H9 (cell line): ENCODE data around the gene SEC23A. TPM values are rescaled to one million over a fixed set of nuclear protein-coding genes. Genes with fewer than 3 reads are reported as not detected.

Source experiments
- DNase-seq: peaks from one replicate; pipeline ENCODE4 v3.0.0-alpha.2; 2017
- H2AFZ ChIP-seq: one replicate; pipeline ENCODE4 v1.6.1; 2013; ENCODE audit warnings: mild to moderate bottlenecking, low read length, control low read depth, moderate library complexity
- H2AK5ac ChIP-seq: 2 replicates; pipeline ENCODE4 v1.6.1; 2013; ENCODE audit warnings: low read length, control low read depth, mixed read lengths; ENCODE audit not compliant: insufficient read length
- H2BK120ac ChIP-seq: one replicate; pipeline ENCODE4 v1.6.1; 2013; ENCODE audit warnings: low read depth, mild to moderate bottlenecking, low read length, control low read depth, inconsistent platforms; ENCODE audit not compliant: poor library complexity, severe bottlenecking
- H2BK12ac ChIP-seq: 2 replicates; pipeline ENCODE4 v1.6.1; 2013; ENCODE audit warnings: low read length, control low read depth, mixed read lengths, low read depth; ENCODE audit not compliant: insufficient read length
- H2BK15ac ChIP-seq: 2 replicates; pipeline ENCODE4 v1.6.1; 2013; ENCODE audit warnings: low read depth, low read length, control low read depth
- H2BK20ac ChIP-seq: one replicate; pipeline ENCODE4 v1.6.1; 2013; ENCODE audit warnings: low read depth, mild to moderate bottlenecking, low read length, control low read depth, inconsistent platforms; ENCODE audit not compliant: poor library complexity, severe bottlenecking
- H2BK5ac ChIP-seq: 2 replicates; pipeline ENCODE4 v1.6.1; 2013; ENCODE audit warnings: low read length, control low read depth, mixed read lengths; ENCODE audit not compliant: insufficient read length
- H3K14ac ChIP-seq: 2 replicates; pipeline ENCODE4 v1.6.1; 2013; ENCODE audit warnings: low read length, control low read depth; ENCODE audit not compliant: insufficient read depth
- H3K18ac ChIP-seq: 2 replicates; pipeline ENCODE4 v1.6.1; 2013; ENCODE audit warnings: low read depth, mild to moderate bottlenecking, mixed read lengths, low read length, control low read depth; ENCODE audit not compliant: insufficient read length
- H3K23ac ChIP-seq: 2 replicates; pipeline ENCODE4 v1.6.1; 2013; ENCODE audit warnings: low read length, control low read depth, mixed read lengths, low read depth; ENCODE audit not compliant: insufficient read length
- H3K23me2 ChIP-seq: 2 replicates; pipeline ENCODE4 v1.6.1; 2013; ENCODE audit warnings: low read depth, mild to moderate bottlenecking, mixed read lengths, low read length, control low read depth; ENCODE audit not compliant: insufficient read length, poor library complexity, severe bottlenecking
- H3K27ac ChIP-seq: 2 replicates; pipeline ENCODE4 v1.5.1; 2013; ENCODE audit warnings: low read length, control low read depth, mixed read lengths, low read depth; ENCODE audit not compliant: insufficient read length
- H3K27me3 ChIP-seq: 2 replicates; pipeline ENCODE4 v1.6.1; 2013; ENCODE audit warnings: low read length, control low read depth, inconsistent platforms; ENCODE audit not compliant: insufficient read depth
- H3K4ac ChIP-seq: 2 replicates; pipeline ENCODE4 v1.6.1; 2013; ENCODE audit warnings: low read depth, mild to moderate bottlenecking, control low read depth, inconsistent platforms, low read length, moderate library complexity
- H3K4me1 ChIP-seq: 2 replicates; pipeline ENCODE4 v1.6.1; 2013; ENCODE audit warnings: low read length, control low read depth, inconsistent platforms; ENCODE audit not compliant: insufficient read depth
- H3K4me2 ChIP-seq: 2 replicates; pipeline ENCODE4 v1.6.1; 2013; ENCODE audit warnings: low read length, control low read depth, mixed read lengths; ENCODE audit not compliant: insufficient read length, insufficient read depth
- H3K56ac ChIP-seq: 2 replicates; pipeline ENCODE4 v1.6.1; 2013; ENCODE audit warnings: low read depth, mild to moderate bottlenecking, mixed read lengths, low read length, control low read depth; ENCODE audit not compliant: insufficient read length
- H3K79me1 ChIP-seq: 2 replicates; pipeline ENCODE4 v1.6.1; 2013; ENCODE audit warnings: low read depth, mild to moderate bottlenecking, moderate library complexity, low read length, control low read depth, inconsistent platforms; ENCODE audit not compliant: insufficient read depth, poor library complexity, severe bottlenecking
- H3K79me2 ChIP-seq: 2 replicates; pipeline ENCODE4 v1.6.1; 2013; ENCODE audit warnings: low read length, control low read depth, inconsistent platforms; ENCODE audit not compliant: insufficient read depth
- H3K9ac ChIP-seq: 2 replicates; pipeline ENCODE4 v1.6.1; 2013; ENCODE audit warnings: low read length, control low read depth, mixed read lengths; ENCODE audit not compliant: insufficient read length; ENCODE audit errors: extremely low read depth
- H3K9me3 ChIP-seq: one replicate; pipeline ENCODE4 v1.6.1; 2013; ENCODE audit warnings: low read depth, low read length, inconsistent platforms; ENCODE audit not compliant: control insufficient read depth
- H3T11ph ChIP-seq: one replicate; pipeline ENCODE4 v1.6.1; 2013; ENCODE audit warnings: mild to moderate bottlenecking, low read length, control low read depth, inconsistent platforms
- H4K20me1 ChIP-seq: one replicate; pipeline ENCODE4 v1.6.1; 2013; ENCODE audit not compliant: control insufficient read depth, insufficient read length, insufficient read depth
- H4K5ac ChIP-seq: 2 replicates; pipeline ENCODE4 v1.6.1; 2013; ENCODE audit warnings: low read depth, mild to moderate bottlenecking, mixed read lengths, low read length, control low read depth; ENCODE audit not compliant: insufficient read length
- H4K8ac ChIP-seq: replicated peaks from 2 replicates; pipeline ENCODE4 v1.6.1; 2013; ENCODE audit warnings: low read length, control low read depth, mixed read lengths, low read depth; ENCODE audit not compliant: insufficient read length
- H4K91ac ChIP-seq: 2 replicates; pipeline ENCODE4 v1.6.1; 2013; ENCODE audit warnings: low read depth, mild to moderate bottlenecking, moderate library complexity, mixed read lengths, low read length, control low read depth; ENCODE audit not compliant: insufficient read length
- H3K27ac Mint-ChIP-seq, 3 experiments: 2 replicates in 2 of 3; 3 replicates in 1 of 3; pipeline ENCODE4 v1.8.0; 2020 to 2021; ENCODE audit warnings: mixed read lengths in 3 of 3, mild to moderate bottlenecking in 1 of 3, moderate library complexity in 1 of 3
- H3K27me3 Mint-ChIP-seq: 2 replicates; pipeline ENCODE4 v1.8.0; 2021; ENCODE audit warnings: low read depth, mild to moderate bottlenecking, moderate library complexity, mixed read lengths
- H3K36me3 Mint-ChIP-seq, 3 experiments: 2 replicates in 2 of 3; 3 replicates in 1 of 3; pipeline ENCODE4 v1.8.0; 2020 to 2021; ENCODE audit warnings: low read depth in 3 of 3, mixed read lengths in 3 of 3; ENCODE audit not compliant: insufficient read depth in 1 of 3
- H3K4me1 Mint-ChIP-seq, 2 experiments: 2 replicates each; pipeline ENCODE4 v1.8.0; 2020; ENCODE audit warnings: mixed read lengths in 2 of 2
- H3K4me3 Mint-ChIP-seq, 2 experiments: 2 replicates in 1 of 2; 3 replicates in 1 of 2; pipeline ENCODE4 v1.8.0; 2020 to 2021; ENCODE audit warnings: mild to moderate bottlenecking in 2 of 2, mixed read lengths in 2 of 2, moderate library complexity in 1 of 2
- H3K9me3 Mint-ChIP-seq, 2 experiments: 2 replicates in 1 of 2; 3 replicates in 1 of 2; pipeline ENCODE4 v1.8.0; 2020; ENCODE audit warnings: mild to moderate bottlenecking in 2 of 2, mixed read lengths in 2 of 2, moderate library complexity in 1 of 2
- WGBS: extraction: QIAGEN DNeasy Blood & Tissue Kit; methylation state at CpG from one replicate; pipeline ENCODE4 v1.1.7; 2013; ENCODE audit warnings: missing lambda C conversion rate, low lambda C conversion rate, mixed read lengths; ENCODE audit not compliant: insufficient read length; ENCODE audit errors: extremely low coverage; 5-methylcytosine and 5-hydroxymethylcytosine counted together
- total RNA-seq: library from RNA; stranded (reverse); gene quantifications from 2 replicates; pipeline ENCODE4 v1.2.1, GENCODE V29; 2021
- TF ChIP-seq, protein P1 (sequence below): fragments of 200-600 bp; sonication (generic); conservative IDR thresholded peaks from 3 replicates; pipeline ENCODE4 v1.8.0; 2021; ENCODE audit warnings: antibody characterized with exemption, mild to moderate bottlenecking

Gene SEC23A
- total RNA-seq, 1 experiment from 2014 or later = 55.3 TPM

DNA sequence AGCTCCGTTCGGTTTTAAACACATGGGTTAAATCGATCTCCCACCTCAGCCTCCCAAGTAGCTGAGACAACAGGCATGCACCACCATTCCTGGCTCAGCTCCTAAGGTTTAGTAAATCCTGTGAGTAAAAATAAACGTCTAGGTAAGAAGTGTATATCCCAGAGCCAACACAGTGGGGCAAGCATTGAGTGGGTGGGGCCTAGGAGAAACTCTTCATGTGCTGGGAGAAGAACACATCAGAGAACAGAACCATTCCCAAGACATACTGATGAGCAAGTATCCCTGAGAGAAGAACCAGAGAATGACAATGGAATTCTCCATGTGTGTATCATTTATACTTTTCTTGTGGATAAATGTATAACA is 86.3 kb downstream of the SEC23A start:
- no peaks in the 10 kb centered on the region for H3K79me1 ChIP-seq
- no peaks in the 10 kb centered on the region for H3K9me3 ChIP-seq
- no peak overlapping the region for H2BK5ac ChIP-seq
- H2BK120ac ChIP-seq = no peak overlapping the region
- H3K27ac ChIP-seq = no peak overlapping the region
- WGBS = no CpG with 5 or more reads among the region's 4 CpGs
- Mint-ChIP-seq H3K36me3 (peaks cover 0 to 12% (median 2%) of the 10 kb centered on the region in 3 experiments; a peak in 3 of 7 replicates), H3K4me3 (peak overlapping the region; percentile 84 to 89), H3K9me3 (peaks cover 2 to 5% of the 10 kb centered on the region in 2 experiments; a peak in 2 of 5 replicates), H3K4me1 (peaks cover 16 to 19% of the 10 kb centered on the region in 2 experiments), H3K27ac (peak overlapping the region in 1 of 3 experiments; percentile 80; a peak in 2 of 7 replicates), H3K27me3 (no peaks in the 10 kb centered on the region)
- H3K9ac ChIP-seq = no peak overlapping the region
- no peak overlapping the region for H4K91ac ChIP-seq
- no peak overlapping the region for H2AFZ ChIP-seq
- no peak overlapping the region for H2BK15ac ChIP-seq
- H3K4me2 ChIP-seq = peak overlapping the region; percentile 22
- TF ChIP-seq, protein P1, sequence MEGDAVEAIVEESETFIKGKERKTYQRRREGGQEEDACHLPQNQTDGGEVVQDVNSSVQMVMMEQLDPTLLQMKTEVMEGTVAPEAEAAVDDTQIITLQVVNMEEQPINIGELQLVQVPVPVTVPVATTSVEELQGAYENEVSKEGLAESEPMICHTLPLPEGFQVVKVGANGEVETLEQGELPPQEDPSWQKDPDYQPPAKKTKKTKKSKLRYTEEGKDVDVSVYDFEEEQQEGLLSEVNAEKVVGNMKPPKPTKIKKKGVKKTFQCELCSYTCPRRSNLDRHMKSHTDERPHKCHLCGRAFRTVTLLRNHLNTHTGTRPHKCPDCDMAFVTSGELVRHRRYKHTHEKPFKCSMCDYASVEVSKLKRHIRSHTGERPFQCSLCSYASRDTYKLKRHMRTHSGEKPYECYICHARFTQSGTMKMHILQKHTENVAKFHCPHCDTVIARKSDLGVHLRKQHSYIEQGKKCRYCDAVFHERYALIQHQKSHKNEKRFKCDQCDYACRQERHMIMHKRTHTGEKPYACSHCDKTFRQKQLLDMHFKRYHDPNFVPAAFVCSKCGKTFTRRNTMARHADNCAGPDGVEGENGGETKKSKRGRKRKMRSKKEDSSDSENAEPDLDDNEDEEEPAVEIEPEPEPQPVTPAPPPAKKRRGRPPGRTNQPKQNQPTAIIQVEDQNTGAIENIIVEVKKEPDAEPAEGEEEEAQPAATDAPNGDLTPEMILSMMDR = no peak
- H4K20me1 ChIP-seq = no peaks in the 10 kb centered on the region
- no peak overlapping the region for H2BK20ac ChIP-seq
- no peak overlapping the region for H4K8ac ChIP-seq
- H3T11ph ChIP-seq = no peak overlapping the region
- DNase-seq = no peak
- H3K18ac ChIP-seq = no peak overlapping the region
- H3K4me1 ChIP-seq = no peaks in the 10 kb centered on the region; the same call in 1 of the 2 replicates
- no peaks in the 10 kb centered on the region for H3K79me2 ChIP-seq
- no peak overlapping the region for H2AK5ac ChIP-seq
- H3K23me2 ChIP-seq = no peaks in the 10 kb centered on the region
- H2BK12ac ChIP-seq = no peak overlapping the region
- no peak overlapping the region for H3K56ac ChIP-seq
- H3K14ac ChIP-seq = no peak overlapping the region
- no peak overlapping the region for H3K4ac ChIP-seq
- H3K23ac ChIP-seq = no peak overlapping the region
- no peak overlapping the region for H4K5ac ChIP-seq
- H3K27me3 ChIP-seq = no peaks in the 10 kb centered on the region
